ENCODE results near the gene OCSTAMP.

OCSTAMP gene

GRCh38 chr20:46569961-46570360 lies 19.5 kb upstream of the OCSTAMP start:
- TF ChIP-seq FOXP2 (optimal IDR thresholded peaks at IDR 0.05; ENCODE audit: borderline replicate concordance, extremely low read depth, extremely low read length, insufficient read depth) (no peak), SIN3A (IDR thresholded peaks at IDR 0.05; ENCODE audit: borderline replicate concordance, insufficient read depth, low read length) (no peak), POLR2AphosphoS5 (IDR thresholded peaks at IDR 0.05; ENCODE audit: low read depth, low read length) (no peak), REST (IDR thresholded peaks at IDR 0.05; ENCODE audit: insufficient read depth in 1 of 2, low read depth in 2 of 2, low read length in 2 of 2) (no peak), TAF1 (IDR thresholded peaks at IDR 0.05; ENCODE audit: borderline replicate concordance, insufficient read depth, low read length) (no peak)

- TF ChIP-seq SIN3A (IDR thresholded peaks at IDR 0.05; ENCODE audit: borderline replicate concordance, insufficient read depth, low read length) (no peak), REST (IDR thresholded peaks at IDR 0.05; ENCODE audit: insufficient read depth in 1 of 2, low read depth in 2 of 2, low read length in 2 of 2) (no peak), POLR2AphosphoS5 (IDR thresholded peaks at IDR 0.05; ENCODE audit: low read depth, low read length) (no peak), FOXP2 (optimal IDR thresholded peaks at IDR 0.05; ENCODE audit: borderline replicate concordance, extremely low read depth, extremely low read length, insufficient read depth) (peak; percentile 25), TAF1 (IDR thresholded peaks at IDR 0.05; ENCODE audit: borderline replicate concordance, insufficient read depth, low read length) (no peak)
These were observed 18.2 kb upstream of the OCSTAMP start for GRCh38 chr20:46568570-46569129.

GRCh38 chr20:46566125-46566524 lies 15.7 kb upstream of the OCSTAMP start:
- TF ChIP-seq REST (IDR thresholded peaks at IDR 0.05; ENCODE audit: insufficient read depth in 1 of 2, low read depth in 2 of 2, low read length in 2 of 2) (no peak), FOXP2 (optimal IDR thresholded peaks at IDR 0.05; ENCODE audit: borderline replicate concordance, extremely low read depth, extremely low read length, insufficient read depth) (no peak), TAF1 (IDR thresholded peaks at IDR 0.05; ENCODE audit: borderline replicate concordance, insufficient read depth, low read length) (no peak), POLR2AphosphoS5 (IDR thresholded peaks at IDR 0.05; ENCODE audit: low read depth, low read length) (no peak), SIN3A (IDR thresholded peaks at IDR 0.05; ENCODE audit: borderline replicate concordance, insufficient read depth, low read length) (no peak)

GRCh38 chr20:46564241-46564957 lies 13.9 kb upstream of the OCSTAMP start:
- TF ChIP-seq REST (IDR thresholded peaks at IDR 0.05; ENCODE audit: insufficient read depth in 1 of 2, low read depth in 2 of 2, low read length in 2 of 2): no peak
- TF ChIP-seq FOXP2 (optimal IDR thresholded peaks at IDR 0.05; ENCODE audit: borderline replicate concordance, extremely low read depth, extremely low read length, insufficient read depth): no peak
- no peak for TF ChIP-seq POLR2AphosphoS5 (IDR thresholded peaks at IDR 0.05; ENCODE audit: low read depth, low read length)
- TF ChIP-seq SIN3A (IDR thresholded peaks at IDR 0.05; ENCODE audit: borderline replicate concordance, insufficient read depth, low read length): no peak

Measured in PFSK-1 (cell line).